IMR-90 (cell line): ENCODE data around the gene GABRB1.

Source experiments
- FOS ChIP-seq: fragments of 150-350 bp; IDR thresholded peaks from 2 replicates; pipeline ENCODE4 v1.6.1; 2016; ENCODE audit warnings: low read depth, low read length
- RAD21 ChIP-seq: IDR thresholded peaks from 2 replicates; pipeline ENCODE4 v1.6.1; 2012; ENCODE audit warnings: low read length, improper control_type of control experiment
- SMC3 ChIP-seq: fragments of 150-350 bp; IDR thresholded peaks from 2 replicates; pipeline ENCODE4 v1.6.1; 2016; ENCODE audit warnings: low read depth, mild to moderate bottlenecking, antibody characterized with exemption, low read length, moderate library complexity
- TF ChIP-seq, protein P1 (sequence below): conservative IDR thresholded peaks from 2 replicates; pipeline ENCODE4 v1.5.1; 2012; ENCODE audit warnings: mild to moderate bottlenecking, low read depth, low read length, improper control_type of control experiment

DNA sequence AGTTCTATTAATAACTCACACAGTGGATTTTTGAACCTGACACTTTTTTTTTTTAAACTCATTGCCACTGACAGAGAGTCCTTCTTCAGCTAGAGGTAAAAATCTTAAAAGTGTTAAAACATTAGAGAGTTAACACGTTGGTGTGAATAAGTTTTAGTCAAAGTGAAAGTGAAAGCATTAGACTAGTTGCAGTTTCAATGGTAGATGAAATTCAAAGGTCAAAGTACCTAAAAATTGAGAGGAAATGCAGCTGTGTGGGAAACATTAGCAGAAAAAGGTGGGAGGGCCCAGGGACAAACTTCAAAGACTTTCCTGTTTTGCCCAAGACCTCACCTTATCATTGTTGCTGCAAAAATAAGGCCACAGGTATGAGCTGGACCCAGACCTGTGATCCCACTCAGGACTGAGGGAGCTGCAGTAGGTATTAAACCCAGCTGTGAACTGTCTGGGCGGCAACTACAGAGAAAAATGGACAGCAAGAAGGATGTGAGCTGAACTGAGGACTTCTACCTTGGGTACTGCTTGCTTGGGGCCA is 20.4 kb upstream of the GABRB1 start:
- no peak for TF ChIP-seq SMC3
- TF ChIP-seq, protein P1, sequence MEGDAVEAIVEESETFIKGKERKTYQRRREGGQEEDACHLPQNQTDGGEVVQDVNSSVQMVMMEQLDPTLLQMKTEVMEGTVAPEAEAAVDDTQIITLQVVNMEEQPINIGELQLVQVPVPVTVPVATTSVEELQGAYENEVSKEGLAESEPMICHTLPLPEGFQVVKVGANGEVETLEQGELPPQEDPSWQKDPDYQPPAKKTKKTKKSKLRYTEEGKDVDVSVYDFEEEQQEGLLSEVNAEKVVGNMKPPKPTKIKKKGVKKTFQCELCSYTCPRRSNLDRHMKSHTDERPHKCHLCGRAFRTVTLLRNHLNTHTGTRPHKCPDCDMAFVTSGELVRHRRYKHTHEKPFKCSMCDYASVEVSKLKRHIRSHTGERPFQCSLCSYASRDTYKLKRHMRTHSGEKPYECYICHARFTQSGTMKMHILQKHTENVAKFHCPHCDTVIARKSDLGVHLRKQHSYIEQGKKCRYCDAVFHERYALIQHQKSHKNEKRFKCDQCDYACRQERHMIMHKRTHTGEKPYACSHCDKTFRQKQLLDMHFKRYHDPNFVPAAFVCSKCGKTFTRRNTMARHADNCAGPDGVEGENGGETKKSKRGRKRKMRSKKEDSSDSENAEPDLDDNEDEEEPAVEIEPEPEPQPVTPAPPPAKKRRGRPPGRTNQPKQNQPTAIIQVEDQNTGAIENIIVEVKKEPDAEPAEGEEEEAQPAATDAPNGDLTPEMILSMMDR, result no peak
- no peak for TF ChIP-seq FOS
- no peak for TF ChIP-seq RAD21
